Right lobe of liver (tissue), 6 donors: ENCODE measurements around the gene LRRC8D. TPM values are rescaled to one million over a fixed set of nuclear protein-coding genes. Genes with fewer than 3 reads are reported as not detected.

Experiments
- ATAC-seq, 4 donors: fragments of 200-7000 bp; cut with Tn5 transposase; one replicate each; pipeline ENCODE4 v1.9.1; 2020; ENCODE audit warnings: mild to moderate bottlenecking in 4 of 4, moderate library complexity in 4 of 4
- DNase-seq, 3 donors: peaks; one replicate each; pipeline ENCODE4 v3.0.0-alpha.2; 2020
- H3K27ac ChIP-seq, 3 donors: fragments of 200-600 bp; one replicate each; pipeline ENCODE4 v1.8.0; 2022
- H3K27me3 ChIP-seq, 2 donors: fragments of 200-600 bp; one replicate each; pipeline ENCODE4 v1.8.0; 2022
- H3K36me3 ChIP-seq, 4 donors: fragments of 200-600 bp; sonication (generic) in 1 of 4; one replicate each; pipeline versions ENCODE4 v1.5.1 to v1.8.0; 2017 to 2022; ENCODE audit warnings: control low read depth in 1 of 4
- H3K4me1 ChIP-seq, 4 donors: fragments of 200-600 bp; sonication (generic) in 1 of 4; one replicate each; pipeline versions ENCODE4 v1.5.1 to v1.8.0; 2017 to 2022; ENCODE audit warnings: control low read depth in 1 of 4
- H3K4me3 ChIP-seq, 3 donors: fragments of 200-600 bp; one replicate each; pipeline ENCODE4 v1.8.0; 2022
- H3K9me3 ChIP-seq, 4 donors: fragments of 200-600 bp; sonication (generic) in 1 of 4; one replicate each; pipeline versions ENCODE4 v1.5.1 to v1.8.0; 2017 to 2022; ENCODE audit warnings: control low read depth in 1 of 4
- POLR2A ChIP-seq: fragments of 450-650 bp; IDR thresholded peaks from one replicate; pipeline ENCODE4 v1.6.1; 2017; ENCODE audit warnings: antibody characterized with exemption, mild to moderate bottlenecking
- WGBS: methylation state at CpG from one replicate; pipeline ENCODE4 v1.1.6; 2018; ENCODE audit warnings: low coverage, low lambda C conversion rate; ENCODE audit not compliant: insufficient coverage; ENCODE audit errors: missing lambda C conversion rate; 5-methylcytosine and 5-hydroxymethylcytosine counted together
- intact Hi-C, 2 donors: fragments of 100-400 bp; cut with DNase I; formaldehyde crosslinking; loops; one replicate each; pipeline versions ENCODE4 v1.11.2 to v1.14.1; 2022
- total RNA-seq, 6 experiments: library from RNA; depleted of rRNA in 2 of 6; stranded (reverse); fragments of >200 nt in 2 of 6; fragmentation: NEBNext Ultra II Directional in 3 of 6; extraction: Animal tissue kit (Norgen Biotek cat#: 25700) in 3 of 6; gene quantifications; one replicate each; pipeline versions ENCODE4 v1.1.0 to v1.2.4, GENCODE V29; 2016 to 2023
- TF ChIP-seq, protein P1 (sequence below), 4 donors: fragments of 200-600 bp in 3 of 4; fragments of 450-650 bp in 1 of 4; IDR thresholded peaks; one replicate each; pipeline versions ENCODE4 v1.5.1 to v1.8.0; 2016 to 2022; ENCODE audit warnings: antibody characterized with exemption in 4 of 4, mild to moderate bottlenecking in 2 of 4
- donor health status: DM: no; HTN: yes; CAD: no.
- donor health status: DM: no; HTN: no; CAD: no.
- donor health status: DM: no; HTN: no; CAD: no.
- donor health status: DM: no; HTN: yes; CAD: no.
- donor health status: DM: no; HTN: yes; CAD: no.

The LRRC8D gene
- total RNA-seq, 6 experiments from 2014 or later = 11.5 to 22.1 (median 19.3) TPM

GRCh38 chr1:89941110-89941766 lies 120.4 kb downstream of the LRRC8D start:
- no peak overlapping the region for H3K4me3 ChIP-seq

GRCh38 chr1:89942014-89942413 lies 121.2 kb downstream of the LRRC8D start:
- intact Hi-C loops = no loop called here
- DNase-seq = no peak
- ATAC-seq = no peak
- H3K4me1 ChIP-seq = peaks cover 0 to 29% (median 5%) of the 10 kb centered on the region in 4 donors
- TF ChIP-seq, protein P1, sequence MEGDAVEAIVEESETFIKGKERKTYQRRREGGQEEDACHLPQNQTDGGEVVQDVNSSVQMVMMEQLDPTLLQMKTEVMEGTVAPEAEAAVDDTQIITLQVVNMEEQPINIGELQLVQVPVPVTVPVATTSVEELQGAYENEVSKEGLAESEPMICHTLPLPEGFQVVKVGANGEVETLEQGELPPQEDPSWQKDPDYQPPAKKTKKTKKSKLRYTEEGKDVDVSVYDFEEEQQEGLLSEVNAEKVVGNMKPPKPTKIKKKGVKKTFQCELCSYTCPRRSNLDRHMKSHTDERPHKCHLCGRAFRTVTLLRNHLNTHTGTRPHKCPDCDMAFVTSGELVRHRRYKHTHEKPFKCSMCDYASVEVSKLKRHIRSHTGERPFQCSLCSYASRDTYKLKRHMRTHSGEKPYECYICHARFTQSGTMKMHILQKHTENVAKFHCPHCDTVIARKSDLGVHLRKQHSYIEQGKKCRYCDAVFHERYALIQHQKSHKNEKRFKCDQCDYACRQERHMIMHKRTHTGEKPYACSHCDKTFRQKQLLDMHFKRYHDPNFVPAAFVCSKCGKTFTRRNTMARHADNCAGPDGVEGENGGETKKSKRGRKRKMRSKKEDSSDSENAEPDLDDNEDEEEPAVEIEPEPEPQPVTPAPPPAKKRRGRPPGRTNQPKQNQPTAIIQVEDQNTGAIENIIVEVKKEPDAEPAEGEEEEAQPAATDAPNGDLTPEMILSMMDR (IDR thresholded peaks at IDR 0.05) = no peak
- no peak for TF ChIP-seq POLR2A
- H3K27me3 ChIP-seq = no peaks in the 10 kb centered on the region
- no peak overlapping the region for H3K27ac ChIP-seq
- no peaks in the 10 kb centered on the region for H3K36me3 ChIP-seq
- 75% methylated on average over 2 of the region's 2 CpGs for WGBS
- no peaks in the 10 kb centered on the region for H3K9me3 ChIP-seq
- H3K4me3 ChIP-seq = no peak overlapping the region

More at GRCh38 chr1:89941110-89941766, 120.4 kb downstream of the LRRC8D start:
- Histone ChIP-seq H3K36me3 (no peaks in the 10 kb centered on the region), H3K4me1 (peaks cover 0 to 29% (median 5%) of the 10 kb centered on the region in 4 donors), H3K9me3 (no peaks in the 10 kb centered on the region), H3K27ac (no peak overlapping the region), H3K27me3 (no peaks in the 10 kb centered on the region)
- intact Hi-C loops = no loop called here
- TF ChIP-seq, protein P1 (IDR thresholded peaks at IDR 0.05) = no peak
- no peak for TF ChIP-seq POLR2A
- ATAC-seq (peak in 1 of 4 donors; percentile 16), DNase-seq (no peak)
- WGBS = 77% methylated on average over 5 of the region's 6 CpGs

DNA sequence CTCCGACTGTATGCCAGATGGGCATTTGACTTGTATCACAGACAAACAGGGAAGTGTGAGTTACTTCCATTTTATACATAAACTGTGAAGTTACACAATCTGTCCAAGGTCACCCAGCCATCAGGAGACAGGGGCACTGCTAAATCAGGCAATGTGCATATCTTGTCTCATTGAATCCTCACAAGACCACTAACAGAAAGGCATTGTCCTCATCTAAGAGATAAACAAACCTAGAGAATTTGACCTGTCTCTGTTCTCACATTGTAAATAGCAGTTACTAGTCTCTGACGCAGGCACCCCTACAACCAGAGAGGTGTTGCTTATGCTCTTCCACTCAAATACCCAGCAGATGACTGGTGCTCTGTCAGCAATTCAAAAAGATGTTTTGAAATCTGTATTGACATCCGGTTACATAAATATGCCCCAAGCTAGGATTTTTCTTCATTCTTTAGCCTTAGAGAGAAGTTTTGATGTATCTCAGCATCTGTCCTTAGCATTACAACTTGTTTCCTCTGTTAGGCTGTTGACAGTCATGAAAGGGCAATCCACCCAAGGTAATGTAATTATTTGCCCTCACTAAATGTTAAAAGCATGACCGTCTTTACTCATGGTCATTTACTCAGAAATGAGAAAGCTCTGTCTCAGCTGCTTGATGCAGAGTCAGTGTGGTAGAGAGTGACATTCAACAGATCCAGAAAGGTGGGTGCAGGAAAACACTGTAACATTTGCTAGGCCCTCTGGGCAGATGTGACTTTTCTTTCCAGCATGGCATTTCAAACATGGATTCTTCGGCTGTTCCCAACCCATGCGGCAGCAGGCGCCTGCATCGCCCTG lies 122.2 kb downstream of the LRRC8D start:
- 61% methylated on average over 8 of the region's 8 CpGs for WGBS
- no peak overlapping the region for H3K4me3 ChIP-seq
- H3K36me3 ChIP-seq = no peaks in the 10 kb centered on the region
- no peak overlapping the region for H3K27ac ChIP-seq
- DNase-seq = no peak
- no peak for TF ChIP-seq POLR2A
- TF ChIP-seq, protein P1 (IDR thresholded peaks at IDR 0.05) = no peak
- intact Hi-C loops = no loop called here
- H3K4me1 ChIP-seq = peaks cover 0 to 23% (median 5%) of the 10 kb centered on the region in 4 donors
- peak; percentile 63 to 77 (median 71) for ATAC-seq
- H3K9me3 ChIP-seq = no peaks in the 10 kb centered on the region
- no peaks in the 10 kb centered on the region for H3K27me3 ChIP-seq

DNA sequence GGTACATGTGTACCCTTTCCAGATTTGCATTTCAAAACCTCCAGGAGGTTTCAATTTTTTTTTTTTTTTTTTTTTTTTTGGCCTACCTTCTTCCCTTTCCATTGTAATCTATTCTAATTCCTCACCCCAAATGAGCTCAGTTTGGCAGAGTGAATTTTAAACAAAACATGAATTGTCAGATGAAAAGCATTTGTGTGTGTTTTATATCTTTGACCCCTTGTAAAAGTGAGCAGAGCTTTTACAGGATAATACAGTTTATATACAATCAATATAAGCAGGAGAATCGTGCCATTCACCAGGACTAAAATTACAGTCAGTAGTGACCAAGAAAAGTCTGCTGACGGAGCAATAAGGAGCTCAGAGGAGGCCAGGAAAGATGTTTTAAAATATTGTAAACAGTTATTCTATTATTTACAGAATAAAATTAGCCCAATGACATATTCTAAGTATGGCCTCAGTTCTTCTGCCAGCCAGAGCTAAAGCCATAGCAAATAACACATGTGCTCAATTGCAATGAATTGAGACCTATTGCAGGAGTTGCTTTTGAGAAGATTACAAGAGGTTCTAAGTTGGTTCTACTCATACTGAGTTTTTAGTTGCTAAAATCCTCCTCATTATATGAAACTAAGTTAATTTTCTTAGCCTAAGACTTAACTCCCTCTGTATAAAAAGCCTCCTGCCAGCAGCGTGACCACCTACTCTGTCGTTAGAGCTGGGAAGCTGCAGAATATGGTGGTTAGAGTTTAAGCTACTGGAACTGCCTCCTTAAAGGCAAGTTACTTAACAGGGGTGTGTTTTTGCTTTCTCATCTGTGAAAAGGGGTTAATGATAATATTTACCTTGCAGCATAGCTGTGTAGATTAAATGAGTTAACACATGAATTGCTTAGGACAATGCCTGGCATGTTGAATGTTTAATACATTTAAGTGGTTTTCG lies 123.3 kb downstream of the LRRC8D start:
- 89% methylated on average over 5 of the region's 5 CpGs for whole genome bisulfite sequencing
- DNase-seq (no peak), ATAC-seq (no peak)
- Histone ChIP-seq H3K27me3 (no peaks in the 10 kb centered on the region), H3K4me1 (peaks cover 0 to 16% (median 5%) of the 10 kb centered on the region in 4 donors), H3K27ac (no peak overlapping the region), H3K4me3 (no peak overlapping the region), H3K36me3 (no peaks in the 10 kb centered on the region), H3K9me3 (no peaks in the 10 kb centered on the region)
- intact Hi-C loops = no loop called here
- TF ChIP-seq, protein P1 (IDR thresholded peaks at IDR 0.05) = no peak
